Activated T-cell treated with anti-CD3 and anti-CD28 coated beads, Interleukin-2, amount 50 U/mL, for 72 hours (primary cell): ENCODE data around the gene JPH3. TPM values are rescaled to one million over a fixed set of nuclear protein-coding genes. Genes with fewer than 3 reads are reported as not detected.
"Not testable (repeated sequence)": the region's sequence is repeated elsewhere in the genome, so short reads cannot be mapped to it uniquely, and the experiment has no call there.

Experiments used
- ATAC-seq, 2 donors: fragments of 150-1000 bp; cut with Tn5 transposase; replicated peaks in 1 of 2; 2 replicates each; pipeline ENCODE4 v1.10.0; 2021; ENCODE audit warnings: moderate library complexity in 2 of 2, mild to moderate bottlenecking in 1 of 2
- DNase-seq, 2 donors: peaks; one replicate each; pipeline ENCODE4 v3.0.0; 2021 to 2022; ENCODE audit warnings: mixed read lengths in 1 of 2
- H3K27ac Mint-ChIP-seq: one replicate; pipeline ENCODE4 v1.8.0; 2022; ENCODE audit warnings: mild to moderate bottlenecking, moderate library complexity, mixed read lengths
- H3K27me3 Mint-ChIP-seq: one replicate; pipeline ENCODE4 v1.8.0; 2022; ENCODE audit warnings: low read depth, mixed read lengths
- H3K36me3 Mint-ChIP-seq, 2 donors: one replicate each; pipeline ENCODE4 v1.8.0; 2022; ENCODE audit warnings: mixed read lengths in 2 of 2, mild to moderate bottlenecking in 1 of 2; ENCODE audit not compliant: insufficient read depth in 2 of 2
- H3K4me1 Mint-ChIP-seq: one replicate; pipeline ENCODE4 v1.8.0; 2022; ENCODE audit warnings: low read depth, mixed read lengths
- H3K4me3 Mint-ChIP-seq, 2 donors: one replicate each; pipeline ENCODE4 v1.8.0; 2022; ENCODE audit warnings: mild to moderate bottlenecking in 2 of 2, mixed read lengths in 2 of 2, moderate library complexity in 2 of 2
- H3K9me3 Mint-ChIP-seq, 2 donors: one replicate each; pipeline ENCODE4 v1.8.0; 2022; ENCODE audit warnings: mixed read lengths in 2 of 2
- total RNA-seq, 2 donors: library from RNA; stranded (reverse); gene quantifications; one replicate each; pipeline ENCODE4 v1.2.3, GENCODE V29; 2022

The JPH3 gene
- total RNA-seq, 2 donors from 2014 or later, result 0.60 to 0.74 TPM

- Mint-ChIP-seq H3K27ac (no peak overlapping the region), H3K4me3 (no peak overlapping the region), H3K4me1 (peaks cover 12% of the 10 kb centered on the region), H3K36me3 (peaks cover 0 to 8% of the 10 kb centered on the region in 2 donors), H3K27me3 (no peaks in the 10 kb centered on the region), H3K9me3 (no peaks in the 10 kb centered on the region)
- DNase-seq, result no peak
- no peak for ATAC-seq
Measured at GRCh38 chr16:87708881-87709638, 106.8 kb downstream of the JPH3 start.

GRCh38 chr16:87709677-87710076 lies 107.4 kb downstream of the JPH3 start:
- no peak overlapping the region for H3K27ac Mint-ChIP-seq
- ATAC-seq, result no peak

GRCh38 chr16:87710887-87711286 lies 108.6 kb downstream of the JPH3 start:
- Mint-ChIP-seq H3K9me3 (no peaks in the 10 kb centered on the region), H3K27ac (no peak overlapping the region), H3K4me3 (no peak overlapping the region), H3K4me1 (peaks cover 29% of the 10 kb centered on the region), H3K27me3 (no peaks in the 10 kb centered on the region), H3K36me3 (peaks cover 3 to 14% of the 10 kb centered on the region in 2 donors)
- ATAC-seq (no peak), DNase-seq (no peak)

More at GRCh38 chr16:87709677-87710076, 107.4 kb downstream of the JPH3 start:
- DNase-seq, result no peak
- H3K9me3 Mint-ChIP-seq, result no peaks in the 10 kb centered on the region
- H3K27me3 Mint-ChIP-seq, result no peaks in the 10 kb centered on the region
- H3K4me3 Mint-ChIP-seq, result no peak overlapping the region
- H3K4me1 Mint-ChIP-seq, result peaks cover 17% of the 10 kb centered on the region
- peaks cover 0 to 10% of the 10 kb centered on the region in 2 donors for H3K36me3 Mint-ChIP-seq

- no peak for DNase-seq
- H3K9me3 Mint-ChIP-seq, result no peaks in the 10 kb centered on the region
- no peak overlapping the region for H3K4me3 Mint-ChIP-seq
- peaks cover 3 to 14% of the 10 kb centered on the region in 2 donors for H3K36me3 Mint-ChIP-seq
- peaks cover 30% of the 10 kb centered on the region for H3K4me1 Mint-ChIP-seq
- H3K27me3 Mint-ChIP-seq, result no peaks in the 10 kb centered on the region
- H3K27ac Mint-ChIP-seq, result no peak overlapping the region
- ATAC-seq, result no peak
Measured at GRCh38 chr16:87712184-87712762, 110.0 kb downstream of the JPH3 start.

GRCh38 chr16:87713451-87714229 lies 111.3 kb downstream of the JPH3 start:
- H3K36me3 Mint-ChIP-seq, result peaks cover 3 to 12% of the 10 kb centered on the region in 2 donors
- no peaks in the 10 kb centered on the region for H3K9me3 Mint-ChIP-seq
- no peak overlapping the region for H3K27ac Mint-ChIP-seq

GRCh38 chr16:87715231-87715630 lies 112.9 kb downstream of the JPH3 start:
- ATAC-seq (no peak), DNase-seq (no peak)
- Mint-ChIP-seq H3K9me3 (no peaks in the 10 kb centered on the region), H3K36me3 (peaks cover 3 to 19% of the 10 kb centered on the region in 2 donors), H3K27me3 (no peaks in the 10 kb centered on the region), H3K4me1 (peaks cover 30% of the 10 kb centered on the region), H3K27ac (peak overlapping the region; percentile 70), H3K4me3 (no peak overlapping the region)

More at GRCh38 chr16:87713451-87714229, 111.3 kb downstream of the JPH3 start:
- Mint-ChIP-seq H3K4me3 (peak overlapping the region in 1 of 2 donors; percentile 20), H3K27me3 (no peaks in the 10 kb centered on the region), H3K4me1 (peaks cover 30% of the 10 kb centered on the region)
- DNase-seq (peak; percentile 48 to 59), ATAC-seq (peak; percentile 85 to 90)

GRCh38 chr16:87715658-87716057 lies 113.3 kb downstream of the JPH3 start:
- H3K9me3 Mint-ChIP-seq, result no peaks in the 10 kb centered on the region
- peak overlapping the region; percentile 70 for H3K27ac Mint-ChIP-seq
- H3K27me3 Mint-ChIP-seq, result no peaks in the 10 kb centered on the region
- ATAC-seq (no peak), DNase-seq (no peak)
- peaks cover 3 to 19% of the 10 kb centered on the region in 2 donors for H3K36me3 Mint-ChIP-seq
- no peak overlapping the region for H3K4me3 Mint-ChIP-seq
- H3K4me1 Mint-ChIP-seq, result peaks cover 30% of the 10 kb centered on the region

- not testable (repeated sequence) for ATAC-seq, H3K27me3 Mint-ChIP-seq, H3K4me3 Mint-ChIP-seq, DNase-seq, H3K27ac Mint-ChIP-seq, H3K9me3 Mint-ChIP-seq
- Mint-ChIP-seq H3K4me1 (peaks cover 19% of the 10 kb centered on the region), H3K36me3 (peaks cover 6 to 30% of the 10 kb centered on the region in 2 donors)
Measured at GRCh38 chr16:87718831-87719230, 116.5 kb downstream of the JPH3 start.

GRCh38 chr16:87720446-87720845 lies 118.1 kb downstream of the JPH3 start:
- Mint-ChIP-seq H3K36me3 (peaks cover 6 to 24% of the 10 kb centered on the region in 2 donors), H3K27me3 (no peaks in the 10 kb centered on the region), H3K27ac (no peak overlapping the region), H3K4me3 (no peak overlapping the region), H3K4me1 (peaks cover 5% of the 10 kb centered on the region), H3K9me3 (no peaks in the 10 kb centered on the region)
- ATAC-seq (no peak), DNase-seq (no peak)

GRCh38 chr16:87721622-87722585 lies 119.6 kb downstream of the JPH3 start:
- Mint-ChIP-seq H3K36me3 (peaks cover 3 to 23% of the 10 kb centered on the region in 2 donors), H3K27ac (no peak overlapping the region), H3K4me1 (no peaks in the 10 kb centered on the region), H3K27me3 (no peaks in the 10 kb centered on the region), H3K4me3 (no peak overlapping the region), H3K9me3 (no peaks in the 10 kb centered on the region)
- DNase-seq (no peak), ATAC-seq (no peak)

GRCh38 chr16:87722590-87723225 lies 120.4 kb downstream of the JPH3 start:
- Mint-ChIP-seq H3K9me3 (no peaks in the 10 kb centered on the region), H3K36me3 (peaks cover 5 to 25% of the 10 kb centered on the region in 2 donors), H3K4me3 (no peak overlapping the region)

GRCh38 chr16:87723226-87723623 lies 120.9 kb downstream of the JPH3 start:
- Mint-ChIP-seq H3K4me1 (no peaks in the 10 kb centered on the region), H3K36me3 (peaks cover 5 to 27% of the 10 kb centered on the region in 2 donors), H3K9me3 (no peaks in the 10 kb centered on the region), H3K27ac (no peak overlapping the region), H3K27me3 (no peaks in the 10 kb centered on the region), H3K4me3 (no peak overlapping the region)
- no peak for ATAC-seq
- no peak for DNase-seq

More at GRCh38 chr16:87722590-87723225, 120.4 kb downstream of the JPH3 start:
- no peaks in the 10 kb centered on the region for H3K27me3 Mint-ChIP-seq
- DNase-seq (no peak), ATAC-seq (no peak)
- H3K4me1 Mint-ChIP-seq, result no peaks in the 10 kb centered on the region
- H3K27ac Mint-ChIP-seq, result no peak overlapping the region
